HPDE6-E6E7 (cell line): ENCODE measurements around the gene PKP2.

Source experiments
- DNase-seq: peaks from one replicate; pipeline ENCODE4 v3.0.0; 2011; ENCODE audit warnings: missing footprints; ENCODE audit errors: extremely low spot score

The PKP2 gene

GRCh38 chr12:32896432-32897280 is at the start of gene PKP2:
PKP2 (minus strand) TSS chr12:32896777; CDS start chr12:32896731, 46 bp downstream.
- peak; percentile 86 for DNase-seq

DNA sequence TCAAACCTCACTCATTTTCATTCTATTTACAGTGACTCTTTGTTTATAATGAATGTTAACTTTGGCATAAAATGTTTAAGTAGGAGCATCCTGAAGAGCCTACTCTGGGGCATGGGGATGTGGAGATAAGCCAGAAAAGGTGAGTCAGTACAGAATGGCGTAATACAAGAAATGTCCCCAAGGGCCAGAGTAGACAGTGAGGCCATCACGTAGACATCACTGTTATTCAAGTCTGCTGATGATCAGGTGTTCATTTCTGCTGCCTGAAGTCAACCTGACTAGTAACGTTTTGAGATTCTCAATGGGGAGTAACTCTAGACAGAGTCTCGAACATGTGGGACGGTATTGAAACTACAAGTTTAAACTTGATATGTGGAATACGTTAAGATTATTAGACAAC is 47.6 kb upstream of the PKP2 start:
- DNase-seq: no peak

DNA sequence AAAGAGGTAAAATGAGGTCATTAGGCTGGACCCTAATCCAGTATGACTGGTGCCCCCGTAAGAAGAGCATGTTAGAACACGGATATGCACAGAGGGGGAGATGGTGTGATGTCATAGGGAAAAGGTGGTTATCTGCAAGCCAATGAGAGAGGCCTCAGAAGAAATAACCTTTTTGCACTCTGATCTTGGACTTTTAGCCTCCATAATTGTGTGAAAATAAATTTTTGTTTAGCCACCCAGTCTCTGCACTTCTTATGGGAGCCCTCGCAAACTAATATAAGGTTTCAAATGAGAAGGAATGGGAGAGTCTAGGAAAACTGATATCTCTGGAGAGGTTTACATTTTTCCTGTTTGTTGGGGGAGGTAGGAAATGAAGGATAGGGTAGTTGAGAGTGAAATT is 43.2 kb upstream of the PKP2 start:
- DNase-seq: no peak

DNA sequence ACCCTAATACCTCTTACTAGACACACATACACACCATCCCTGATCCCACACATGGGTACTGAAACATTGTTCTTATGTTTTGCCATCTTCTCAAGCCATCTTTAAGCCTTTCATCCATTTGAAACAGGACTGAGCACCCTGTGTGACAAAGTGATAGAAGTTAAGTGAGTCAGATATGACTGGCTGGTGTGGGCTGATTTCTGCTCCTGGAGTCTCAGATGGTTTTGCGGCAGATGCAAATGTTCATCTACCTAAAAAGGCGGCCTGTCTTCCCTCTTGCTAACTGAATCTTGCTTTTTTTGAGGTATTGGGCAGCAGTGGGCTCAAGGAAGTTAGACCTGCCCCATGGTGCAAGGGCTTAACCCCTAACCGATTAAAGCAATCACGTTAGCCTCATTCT is 30.4 kb upstream of the PKP2 start:
- no peak for DNase-seq

DNA sequence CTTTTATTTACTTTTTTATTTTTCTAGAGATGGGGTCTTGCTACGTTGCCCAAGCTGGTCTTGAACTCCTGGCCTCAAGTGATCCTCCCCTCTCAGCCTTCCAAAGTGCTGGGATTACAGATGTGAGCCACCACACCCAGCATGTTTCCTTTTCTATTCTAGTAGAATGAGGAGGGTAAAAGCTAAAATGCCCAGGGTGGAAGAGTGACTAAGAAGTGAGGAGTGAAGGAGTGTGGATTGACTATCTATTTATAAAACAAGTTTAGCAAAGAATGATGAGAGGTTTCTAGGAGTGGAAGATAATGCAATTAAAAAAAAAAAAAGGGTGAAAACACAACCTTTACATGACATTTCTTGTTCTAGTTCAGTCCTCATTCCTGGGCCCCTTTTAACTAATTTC is 29.8 kb upstream of the PKP2 start:
- no peak for DNase-seq

DNA sequence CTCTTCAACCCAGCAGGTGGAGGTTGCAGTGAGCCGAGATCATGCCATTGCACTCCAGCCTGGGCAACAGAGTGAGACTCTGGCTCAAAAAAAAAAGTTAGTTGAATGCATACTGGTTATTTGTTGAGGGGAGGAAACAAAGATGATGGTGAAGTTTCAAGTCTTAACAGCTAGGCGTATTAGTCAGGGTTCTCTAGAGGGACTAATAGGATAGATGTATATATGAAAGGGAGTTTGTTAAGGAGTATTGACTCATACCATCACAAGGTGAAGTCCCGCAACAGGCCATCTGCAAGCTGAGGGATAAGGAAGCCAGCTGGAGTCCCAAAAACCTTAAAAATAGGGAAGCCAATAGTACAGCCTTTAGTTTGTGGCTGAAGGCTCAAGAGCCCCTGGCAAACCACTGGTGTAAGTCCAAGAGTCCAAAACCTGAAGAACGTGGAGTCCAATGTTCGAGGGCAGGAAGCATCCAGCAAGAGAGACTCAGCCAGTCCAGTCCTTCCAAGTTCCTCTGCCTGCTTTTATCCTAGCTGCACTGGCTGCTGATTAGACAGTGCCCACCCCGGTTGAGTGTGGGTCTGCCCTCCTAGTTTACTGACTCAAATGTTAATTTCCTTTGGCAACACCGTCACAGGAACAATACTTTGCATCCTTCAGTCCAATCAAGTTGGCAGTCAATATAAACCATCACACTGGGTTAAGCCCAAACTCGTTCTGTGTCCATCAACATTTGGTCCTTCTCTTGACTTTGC is 26.1 kb upstream of the PKP2 start:
- no peak for DNase-seq

DNA sequence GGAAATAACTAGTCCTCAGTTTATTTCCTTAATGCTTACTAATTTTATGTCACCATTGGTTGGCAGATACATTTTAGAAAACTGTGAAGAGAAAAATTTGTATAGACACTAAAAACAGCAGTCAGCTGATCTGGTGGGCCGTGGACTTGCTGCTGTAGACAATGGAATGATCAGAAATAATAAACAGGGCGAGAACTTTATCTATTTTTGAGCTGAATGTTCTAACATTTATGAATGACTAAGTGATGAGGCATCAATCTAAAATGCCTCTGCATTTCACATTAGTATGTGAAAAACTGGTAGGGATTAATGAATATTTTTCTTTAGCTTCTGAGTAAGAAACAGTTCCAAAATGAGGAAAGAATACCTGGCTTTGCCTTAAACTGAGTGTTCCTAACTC is 24.8 kb upstream of the PKP2 start:
- no peak for DNase-seq

DNA sequence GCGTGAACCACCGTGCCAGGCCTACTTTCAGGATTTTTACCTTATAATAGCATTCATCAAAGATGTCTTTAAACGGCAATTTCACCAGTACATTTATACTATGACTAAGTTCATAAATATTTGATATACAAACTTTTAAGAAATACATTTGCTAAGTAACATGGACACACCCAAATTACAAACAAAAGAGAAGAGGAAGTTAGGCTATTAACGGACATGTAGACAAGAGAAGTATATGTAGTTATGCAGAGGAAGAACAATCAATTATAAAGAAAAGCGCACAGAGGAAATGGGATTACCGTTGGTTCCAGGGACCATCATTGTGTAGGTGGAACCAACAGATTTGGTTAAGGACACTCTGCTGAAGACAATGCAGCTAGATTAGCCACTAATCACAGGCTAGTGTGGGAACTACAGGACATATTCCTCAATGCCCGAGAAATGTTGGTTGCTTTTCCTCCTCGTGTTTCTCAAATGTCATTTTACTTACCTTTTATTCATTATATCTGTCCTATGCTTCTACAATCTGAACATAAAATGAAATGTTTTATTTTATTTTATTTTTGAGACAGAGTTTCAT is 24.0 kb upstream of the PKP2 start:
- DNase-seq: peak; percentile 13

GRCh38 chr12:32918890-32919801 is 22.6 kb upstream of the PKP2 start:
- DNase-seq: peak; percentile 27

DNA sequence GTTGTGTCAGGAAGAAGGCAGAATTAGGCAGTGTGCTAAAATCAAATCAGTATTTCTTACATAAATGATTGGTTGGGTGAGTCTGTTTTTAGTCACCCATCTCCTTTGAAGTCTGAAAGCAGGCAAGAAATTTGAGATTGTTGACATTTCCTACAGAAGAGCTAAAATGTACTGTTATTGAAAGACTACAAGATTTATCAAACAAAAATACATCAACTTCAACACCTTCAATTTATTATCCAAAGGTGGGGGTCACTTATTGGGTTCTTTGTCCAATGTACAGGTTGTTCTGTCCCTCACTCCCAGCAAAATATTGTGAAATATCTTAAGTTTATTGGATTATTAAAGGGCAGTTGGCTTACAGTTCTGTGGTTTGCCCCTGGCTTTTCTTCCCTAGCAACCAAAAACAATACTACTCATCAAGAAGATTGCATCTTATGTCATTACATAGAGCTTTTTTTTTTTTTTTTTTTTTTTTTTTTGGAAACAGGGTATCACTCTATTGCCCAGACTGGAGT is 20.6 kb upstream of the PKP2 start:
- DNase-seq: no peak

DNA sequence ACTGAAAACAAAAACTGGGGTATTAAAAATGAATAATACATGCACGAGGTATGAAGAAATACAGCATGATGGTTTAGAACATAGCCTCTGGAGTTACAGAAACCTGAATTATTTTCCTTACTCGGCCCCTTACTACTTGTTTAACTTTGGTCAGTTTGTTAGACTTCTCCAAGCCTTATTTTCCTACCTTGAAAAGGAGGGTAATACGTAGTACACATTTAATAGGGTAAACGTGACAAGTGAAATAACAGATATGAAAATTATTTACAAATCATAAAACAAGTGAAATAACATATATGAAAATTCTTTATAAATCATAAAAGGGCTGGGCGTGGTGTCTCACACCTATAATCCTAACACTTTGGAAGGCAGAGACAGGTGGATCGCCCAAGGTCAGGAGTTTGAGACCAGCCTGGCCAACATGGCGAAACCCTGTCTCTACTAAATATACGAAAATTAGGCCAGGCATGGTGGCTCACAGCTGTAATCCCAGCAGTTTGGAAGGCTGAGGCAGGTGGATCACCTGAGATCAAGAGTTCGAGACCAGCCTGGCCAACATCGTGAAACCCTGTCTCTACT is 11.4 kb upstream of the PKP2 start:
- DNase-seq: no peak

- no peak for DNase-seq
These were observed 10.6 kb upstream of the PKP2 start for GRCh38 chr12:32907166-32907565.

- DNase-seq: no peak
These were observed 10.0 kb upstream of the PKP2 start for GRCh38 chr12:32906399-32907165.

DNA sequence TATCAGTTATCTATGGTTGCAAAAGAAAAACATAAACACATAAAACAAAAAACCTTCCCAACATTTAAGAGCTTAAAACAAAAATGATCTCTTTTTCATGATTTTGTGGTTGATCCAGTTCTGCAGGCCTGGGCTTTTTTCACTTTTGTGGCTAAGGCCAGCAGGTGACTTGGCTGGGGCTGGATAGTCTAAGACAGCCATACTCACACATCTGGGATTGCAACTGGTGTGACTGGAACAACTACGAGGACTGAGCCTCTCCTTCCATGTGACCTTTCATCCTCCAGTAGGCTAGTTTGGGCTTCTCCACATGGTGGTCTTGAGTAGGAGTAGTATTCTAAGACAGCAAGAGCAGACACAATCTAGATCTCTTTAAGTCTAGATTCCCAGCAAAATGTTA is 7.2 kb upstream of the PKP2 start:
- DNase-seq: no peak

GRCh38 chr12:32903318-32903717 is 6.7 kb upstream of the PKP2 start:
- no peak for DNase-seq

DNA sequence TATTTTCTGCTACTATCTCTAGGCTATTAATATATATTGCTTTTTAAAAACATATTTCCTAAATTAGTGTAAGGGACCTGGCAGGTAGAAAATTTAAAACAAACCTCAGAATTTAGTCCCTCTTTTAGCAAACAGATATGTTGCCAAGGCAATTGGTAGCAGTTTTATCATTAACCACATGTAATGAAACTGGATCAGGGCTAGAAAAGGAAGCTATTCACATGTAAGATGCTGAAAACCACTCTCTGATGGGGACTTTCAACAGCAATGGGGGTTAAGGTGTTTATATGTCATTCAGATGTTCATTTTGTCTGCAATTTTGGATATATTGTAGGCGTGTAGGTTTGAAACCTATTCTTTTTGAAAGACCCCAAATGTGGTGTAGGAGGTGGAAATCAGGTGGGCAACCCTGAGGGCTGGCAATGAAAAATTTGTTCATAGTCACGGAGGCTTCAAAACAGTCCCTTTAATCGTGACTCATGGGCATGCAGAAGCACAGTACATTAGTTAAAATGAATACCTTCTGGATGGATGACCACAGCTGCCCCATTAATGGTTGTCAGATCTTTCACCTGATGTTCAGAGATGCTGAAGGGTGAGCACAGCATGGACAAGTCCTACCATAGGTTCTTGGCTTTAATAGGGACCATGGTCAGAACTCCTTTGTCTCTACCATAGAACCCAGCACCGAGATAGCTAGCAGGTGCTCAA is 5.9 kb upstream of the PKP2 start:
- no peak for DNase-seq

GRCh38 chr12:32901553-32901952 is 5.0 kb upstream of the PKP2 start:
- no peak for DNase-seq

DNA sequence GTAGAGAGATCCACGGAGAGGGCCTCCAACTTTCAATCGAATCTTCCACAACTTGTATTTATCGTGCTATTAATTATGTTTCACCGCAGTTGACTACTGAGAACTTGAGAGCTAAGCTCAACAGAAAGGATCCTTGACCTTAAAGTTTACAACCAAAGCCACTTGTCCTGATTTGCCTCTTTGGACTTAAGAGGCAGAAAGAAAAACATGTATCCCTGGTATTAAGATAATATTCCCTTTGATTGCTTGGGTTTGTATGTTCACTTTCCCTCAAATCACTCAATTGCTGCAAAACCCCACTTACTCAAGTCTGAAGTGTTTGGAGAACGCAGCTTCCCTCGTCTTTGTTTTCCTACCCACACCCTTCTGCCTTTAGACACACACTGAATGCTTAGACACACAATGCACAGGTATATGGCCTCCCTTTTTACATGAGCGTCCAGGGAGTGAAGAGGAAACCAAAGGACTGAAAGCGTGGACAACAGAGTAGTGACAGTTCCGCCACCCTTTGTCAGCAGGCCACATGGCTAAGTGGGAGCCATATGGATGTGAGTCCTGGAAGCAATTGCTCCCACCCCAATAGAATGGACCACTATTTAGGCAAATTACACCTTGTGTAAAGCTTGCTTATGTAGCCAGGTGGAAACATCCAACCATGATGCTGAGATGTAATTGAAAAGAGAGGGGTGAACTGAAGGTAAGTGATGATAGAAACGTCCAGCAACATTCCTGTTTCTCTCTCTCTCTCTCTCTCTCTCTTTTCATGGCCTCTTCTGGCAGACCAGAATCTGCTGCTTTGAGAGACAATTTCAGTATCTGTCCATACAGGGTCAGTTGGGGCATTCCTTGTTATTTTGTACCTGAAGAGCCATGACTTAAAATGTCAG is 1.4 kb upstream of the PKP2 start:
- no peak for DNase-seq

- DNase-seq: no peak
These were observed 669 bp upstream of the PKP2 start for GRCh38 chr12:32897281-32897610.
